Activated naive CD8-positive, alpha-beta T cell treated with anti-CD3 and anti-CD28 coated beads, Interleukin-2, amount 10 ng/mL, durations not matched to agents 7 days and 5 days (primary cell): ENCODE results near the gene DFFB. TPM values are rescaled to one million over a fixed set of nuclear protein-coding genes. Genes with fewer than 3 reads are reported as not detected.

ENCODE experiments used
- ATAC-seq: fragments of 150-1000 bp; cut with Tn5 transposase; one replicate; pipeline ENCODE4 v1.10.0; 2021; ENCODE audit warnings: low read depth, moderate library complexity
- POLR2A ChIA-PET: fragments of 350-600 bp; sonication (Branson Sonifier 250); formaldehyde crosslinking; loops from one replicate; lab custom pipeline; 2021; ENCODE audit warnings: antibody characterized with exemption; lab: Charles Lee
- DNase-seq: peaks from one replicate; pipeline ENCODE4 v3.0.0; 2021
- H3K27ac Mint-ChIP-seq: one replicate; pipeline ENCODE4 v1.8.0; 2022; ENCODE audit warnings: mild to moderate bottlenecking, mixed read lengths
- H3K27me3 Mint-ChIP-seq: one replicate; pipeline ENCODE4 v1.8.0; 2022; ENCODE audit warnings: mild to moderate bottlenecking, moderate library complexity, mixed read lengths
- H3K36me3 Mint-ChIP-seq: one replicate; pipeline ENCODE4 v1.8.0; 2021; ENCODE audit warnings: mild to moderate bottlenecking, mixed read lengths
- H3K4me1 Mint-ChIP-seq: one replicate; pipeline ENCODE4 v1.8.0; 2021; ENCODE audit warnings: mixed read lengths
- H3K4me3 Mint-ChIP-seq: one replicate; pipeline ENCODE4 v1.8.0; 2022; ENCODE audit warnings: mild to moderate bottlenecking, moderate library complexity, mixed read lengths
- H3K9me3 Mint-ChIP-seq: one replicate; pipeline ENCODE4 v1.8.0; 2021; ENCODE audit warnings: mixed read lengths
- total RNA-seq, 2 experiments: library from RNA; stranded (reverse); gene quantifications; one replicate each; pipeline ENCODE4 v1.2.3, GENCODE V29; 2021

The DFFB gene
- total RNA-seq, 2 experiments from 2014 or later, result 14.3 to 15.8 TPM

DNA sequence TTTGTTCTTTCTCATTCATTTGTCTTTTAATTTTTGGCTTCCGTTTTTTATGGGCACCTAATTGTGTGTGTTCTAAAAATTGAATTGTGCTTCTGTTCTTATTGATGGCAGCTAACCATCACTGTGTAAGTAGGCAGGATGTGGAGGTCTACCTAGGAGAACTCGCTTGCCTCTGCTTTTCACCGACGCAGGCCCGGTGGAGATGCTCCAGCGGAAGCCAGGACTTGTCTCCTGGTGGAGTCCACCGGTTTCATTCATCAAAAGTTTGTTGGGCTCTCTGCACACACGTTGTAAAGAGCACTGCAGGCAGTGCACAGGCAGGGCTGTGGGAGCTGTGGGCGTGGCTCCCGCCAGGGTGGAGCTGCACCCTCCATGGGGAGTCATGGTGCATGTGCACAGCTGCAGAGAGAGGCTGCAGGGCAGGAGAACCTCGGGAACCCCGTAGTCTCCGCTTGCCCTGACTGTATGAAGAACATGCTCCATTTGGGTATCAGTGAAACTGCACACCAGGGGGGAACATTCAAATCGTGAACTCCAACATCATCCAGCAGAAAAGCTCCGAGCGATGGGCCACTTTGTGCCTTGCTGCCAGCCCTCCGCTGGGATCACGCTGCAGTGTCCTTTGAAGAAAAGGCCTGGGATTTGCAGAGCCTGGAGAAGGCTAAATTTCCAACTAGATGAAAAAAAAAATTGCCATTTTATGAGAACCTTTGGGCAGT lies 48.8 kb downstream of the DFFB start:
- Mint-ChIP-seq H3K27ac (no peak overlapping the region), H3K27me3 (peaks cover 6% of the 10 kb centered on the region), H3K4me1 (peaks cover 33% of the 10 kb centered on the region), H3K36me3 (no peaks in the 10 kb centered on the region), H3K4me3 (no peak overlapping the region), H3K9me3 (no peaks in the 10 kb centered on the region)
- no peak for ATAC-seq
- no peak for DNase-seq
- POLR2A ChIA-PET, result no interaction called here

DNA sequence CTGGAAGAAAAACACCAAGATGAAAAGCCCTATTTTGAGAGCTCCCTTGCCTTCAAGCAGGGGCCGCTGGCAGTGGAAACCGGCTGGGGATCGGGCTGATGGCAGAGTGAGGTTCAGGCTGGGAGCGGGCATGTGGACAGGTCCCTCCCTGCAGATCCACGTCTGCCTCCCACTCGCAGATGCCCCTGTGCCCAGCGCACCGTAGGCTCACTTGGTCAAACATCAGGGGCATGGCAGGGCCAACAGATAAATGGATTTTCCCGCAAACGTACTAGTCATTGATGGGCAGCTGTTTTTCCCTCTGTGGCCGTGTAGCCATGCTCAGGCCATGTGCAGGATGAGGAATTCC lies 49.4 kb downstream of the DFFB start:
- H3K9me3 Mint-ChIP-seq, result no peaks in the 10 kb centered on the region
- POLR2A ChIA-PET, result interaction anchor here (0.6 to 1.2 kb wide), 2 partner anchors 48 to 49 kb away, joined by 3 to 4 read pairs; partner anchors contain the start of genes CEP104 and DFFB
- H3K4me3 Mint-ChIP-seq, result no peak overlapping the region
- ATAC-seq (no peak), DNase-seq (no peak)
- H3K36me3 Mint-ChIP-seq, result no peaks in the 10 kb centered on the region
- H3K4me1 Mint-ChIP-seq, result peaks cover 32% of the 10 kb centered on the region
- peaks cover 6% of the 10 kb centered on the region for H3K27me3 Mint-ChIP-seq
- no peak overlapping the region for H3K27ac Mint-ChIP-seq

- H3K36me3 Mint-ChIP-seq, result no peaks in the 10 kb centered on the region
- POLR2A ChIA-PET, result interaction anchor here (0.6 to 1.2 kb wide), 2 partner anchors 49 to 50 kb away, joined by 3 to 4 read pairs; partner anchors contain the start of genes CEP104 and DFFB
These were observed 49.8 kb downstream of the DFFB start for GRCh38 chr1:3907031-3907534.

GRCh38 chr1:3907621-3908165 lies 50.4 kb downstream of the DFFB start:
- Mint-ChIP-seq H3K4me3 (no peak overlapping the region), H3K27ac (no peak overlapping the region), H3K9me3 (no peaks in the 10 kb centered on the region), H3K27me3 (peaks cover 6% of the 10 kb centered on the region), H3K36me3 (no peaks in the 10 kb centered on the region), H3K4me1 (peaks cover 24% of the 10 kb centered on the region)
- POLR2A ChIA-PET, result interaction anchor here (1.2 kb wide), 1 partner anchor 49 kb away, joined by 4 read pairs; no protein-coding TSS in a partner anchor
- no peak for ATAC-seq
- no peak for DNase-seq

More at GRCh38 chr1:3907031-3907534, 49.8 kb downstream of the DFFB start:
- no peak overlapping the region for H3K27ac Mint-ChIP-seq
- H3K27me3 Mint-ChIP-seq, result peaks cover 6% of the 10 kb centered on the region
- H3K4me3 Mint-ChIP-seq, result no peak overlapping the region
- no peak for DNase-seq
- no peak for ATAC-seq
- H3K4me1 Mint-ChIP-seq, result peaks cover 30% of the 10 kb centered on the region
- H3K9me3 Mint-ChIP-seq, result no peaks in the 10 kb centered on the region

DNA sequence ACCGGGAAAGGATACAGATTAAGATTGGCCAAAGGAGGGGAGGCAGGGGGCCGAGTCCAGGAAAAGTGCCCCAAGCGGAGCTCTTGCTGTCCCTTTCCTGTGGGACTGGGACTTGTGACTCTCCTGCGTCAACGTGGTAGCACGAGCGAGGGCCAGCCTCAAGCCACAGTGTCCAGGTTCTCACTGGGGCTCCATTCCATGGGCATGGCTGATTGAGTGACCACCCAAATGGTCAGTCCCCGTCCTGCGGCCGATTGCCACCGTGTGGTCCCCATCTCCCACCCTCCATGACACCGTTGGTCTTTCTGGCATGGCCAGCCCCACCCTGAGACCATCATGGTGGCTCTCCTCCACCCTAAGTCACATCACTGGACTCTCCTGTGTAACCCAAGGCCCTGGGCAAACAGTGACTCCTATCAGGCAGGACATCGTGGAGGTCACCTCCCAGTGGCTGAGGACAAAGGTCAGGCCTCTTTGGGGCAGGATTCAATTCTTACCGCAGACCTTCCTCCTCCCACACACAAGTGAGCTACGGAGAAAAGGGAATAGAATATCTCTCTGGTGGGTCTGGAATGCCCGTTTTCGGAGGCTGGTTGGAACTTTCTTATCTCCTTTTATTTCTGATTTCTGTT lies 51.7 kb downstream of the DFFB start:
- no peak for ATAC-seq
- POLR2A ChIA-PET, result interaction anchor here (0.6 kb wide), 1 partner anchor 19 kb away, joined by 3 read pairs; no protein-coding TSS in a partner anchor
- Mint-ChIP-seq H3K36me3 (no peaks in the 10 kb centered on the region), H3K27me3 (peaks cover 6% of the 10 kb centered on the region), H3K4me1 (peaks cover 11% of the 10 kb centered on the region), H3K4me3 (no peak overlapping the region), H3K27ac (no peak overlapping the region), H3K9me3 (no peaks in the 10 kb centered on the region)
- DNase-seq, result no peak

DNA sequence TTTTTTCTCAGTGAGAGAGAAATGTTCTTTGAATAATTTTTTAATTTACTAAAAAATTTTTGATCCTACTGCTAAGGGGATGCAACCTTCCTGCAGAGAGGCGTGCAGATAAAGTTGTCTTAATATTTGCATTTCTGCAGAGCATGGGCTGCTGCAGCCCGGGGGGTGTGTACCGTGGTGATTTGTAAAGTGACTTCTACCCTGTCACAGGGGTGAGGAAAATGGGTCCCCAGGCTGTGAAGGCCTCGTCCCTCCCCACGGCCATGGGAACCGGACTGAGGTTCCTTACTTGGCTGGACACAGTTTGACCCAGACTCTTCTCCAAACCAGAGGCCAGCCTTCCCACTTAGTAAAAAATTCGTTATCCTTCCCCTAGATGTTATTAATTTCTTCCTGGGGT lies 52.3 kb downstream of the DFFB start:
- no peak overlapping the region for H3K4me3 Mint-ChIP-seq
- H3K27me3 Mint-ChIP-seq, result peaks cover 6% of the 10 kb centered on the region
- H3K4me1 Mint-ChIP-seq, result peaks cover 9% of the 10 kb centered on the region
- no peak for DNase-seq
- no peak overlapping the region for H3K27ac Mint-ChIP-seq
- H3K9me3 Mint-ChIP-seq, result no peaks in the 10 kb centered on the region
- H3K36me3 Mint-ChIP-seq, result no peaks in the 10 kb centered on the region
- ATAC-seq, result no peak
- POLR2A ChIA-PET, result no interaction called here

- POLR2A ChIA-PET, result no interaction called here
- Mint-ChIP-seq H3K9me3 (no peaks in the 10 kb centered on the region), H3K36me3 (no peaks in the 10 kb centered on the region), H3K4me3 (no peak overlapping the region), H3K27me3 (peaks cover 6% of the 10 kb centered on the region), H3K4me1 (peaks cover 9% of the 10 kb centered on the region), H3K27ac (no peak overlapping the region)
- DNase-seq (peak; percentile 18), ATAC-seq (no peak)
These were observed 52.9 kb downstream of the DFFB start for GRCh38 chr1:3910049-3910731.

DNA sequence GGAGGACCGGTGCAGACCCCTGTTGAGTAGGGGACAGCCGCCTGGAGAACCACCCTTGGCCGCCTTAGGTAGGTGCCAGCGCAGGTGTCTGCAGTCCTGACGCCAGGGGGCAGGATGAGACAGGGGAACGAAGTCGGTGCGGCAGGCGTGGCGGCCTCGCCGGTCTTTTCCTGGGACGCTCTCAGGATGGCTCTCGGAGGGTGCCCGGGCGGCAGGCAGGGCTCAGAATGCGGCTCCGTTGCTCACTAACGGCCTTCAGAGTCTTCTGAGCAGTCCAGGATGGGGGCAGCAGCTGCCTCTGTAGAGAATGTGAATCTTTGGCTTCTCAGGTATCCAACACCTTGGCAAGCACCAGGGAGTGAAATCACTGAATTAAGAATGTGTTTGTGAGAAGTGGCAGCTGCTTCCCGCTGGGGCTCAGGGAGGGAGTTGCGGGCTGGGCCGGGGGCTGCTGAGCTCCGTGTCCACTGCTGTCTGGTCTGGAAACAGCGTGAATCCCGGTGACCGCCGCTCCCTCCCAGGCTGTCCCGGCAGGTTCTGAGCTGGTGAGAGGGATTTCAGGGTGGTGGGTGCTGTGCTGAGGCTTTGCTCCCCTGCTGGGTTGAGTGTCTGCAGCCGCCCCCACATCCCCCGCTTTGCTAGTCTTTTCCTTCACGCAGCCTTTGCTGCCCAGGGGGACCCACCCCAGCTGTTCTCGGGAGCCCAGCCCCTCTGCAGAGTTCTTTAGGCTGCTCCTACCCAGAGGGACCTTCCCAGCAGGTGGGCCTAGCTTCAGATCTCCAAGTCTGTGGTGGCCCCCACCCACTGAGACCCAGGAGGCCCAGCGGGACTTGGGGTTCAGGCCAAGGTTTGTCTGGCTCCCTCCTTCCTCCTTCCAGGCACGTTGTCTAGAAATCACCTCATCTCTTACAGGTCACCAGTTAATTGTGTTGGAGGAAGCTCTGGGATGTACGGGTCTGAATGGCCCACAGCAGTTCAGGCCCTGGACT lies 53.9 kb downstream of the DFFB start:
- Mint-ChIP-seq H3K27me3 (peaks cover 6% of the 10 kb centered on the region), H3K27ac (no peak overlapping the region), H3K9me3 (no peaks in the 10 kb centered on the region), H3K4me3 (no peak overlapping the region), H3K36me3 (no peaks in the 10 kb centered on the region), H3K4me1 (peaks cover 6% of the 10 kb centered on the region)
- POLR2A ChIA-PET, result interaction anchor here (0.5 kb wide), 1 partner anchor 183 kb away, joined by 3 read pairs; no protein-coding TSS in a partner anchor
- DNase-seq (peak; percentile 83), ATAC-seq (peak; percentile 74)

GRCh38 chr1:3911981-3912808 lies 54.9 kb downstream of the DFFB start:
- DNase-seq (peak; percentile 24), ATAC-seq (no peak)
- no peaks in the 10 kb centered on the region for H3K9me3 Mint-ChIP-seq
- H3K4me1 Mint-ChIP-seq, result peaks cover 4% of the 10 kb centered on the region
- H3K27me3 Mint-ChIP-seq, result peaks cover 6% of the 10 kb centered on the region
- no peak overlapping the region for H3K4me3 Mint-ChIP-seq
- POLR2A ChIA-PET, result no interaction called here
- no peaks in the 10 kb centered on the region for H3K36me3 Mint-ChIP-seq
- no peak overlapping the region for H3K27ac Mint-ChIP-seq

- no peak overlapping the region for H3K27ac Mint-ChIP-seq
- ATAC-seq (no peak), DNase-seq (no peak)
- H3K9me3 Mint-ChIP-seq, result no peaks in the 10 kb centered on the region
- H3K27me3 Mint-ChIP-seq, result peaks cover 6% of the 10 kb centered on the region
- H3K36me3 Mint-ChIP-seq, result no peaks in the 10 kb centered on the region
- H3K4me3 Mint-ChIP-seq, result no peak overlapping the region
- POLR2A ChIA-PET, result no interaction called here
- peaks cover 3% of the 10 kb centered on the region for H3K4me1 Mint-ChIP-seq
These were observed 55.8 kb downstream of the DFFB start for GRCh38 chr1:3912809-3913685.

- Mint-ChIP-seq H3K27me3 (peaks cover 4% of the 10 kb centered on the region), H3K27ac (no peak overlapping the region), H3K4me1 (peaks cover 3% of the 10 kb centered on the region), H3K4me3 (no peak overlapping the region), H3K36me3 (no peaks in the 10 kb centered on the region), H3K9me3 (no peaks in the 10 kb centered on the region)
- POLR2A ChIA-PET, result no interaction called here
- ATAC-seq (no peak), DNase-seq (no peak)
These were observed 57.1 kb downstream of the DFFB start for GRCh38 chr1:3914331-3914851.
